NCI-H345 treated with DMSO at 0.1 percent for 48 hours (cell line): ENCODE results near the gene SLC25A13.
A peak's percentile ranks its signal among the peaks of the same experiment; 100 is the strongest.
"Not testable (repeated sequence)": the region's sequence is repeated elsewhere in the genome, so short reads cannot be mapped to it uniquely, and the experiment has no call there.

Experiments used
- DNase-seq: peaks from one replicate; lab custom pipeline; 2025; ENCODE audit not compliant: unreplicated experiment; lab: John Stamatoyannopoulos, UW

The SLC25A13 gene

GRCh38 chr7:96300502-96300901 is 21.4 kb downstream of the SLC25A13 start:
- no peak for DNase-seq

DNA sequence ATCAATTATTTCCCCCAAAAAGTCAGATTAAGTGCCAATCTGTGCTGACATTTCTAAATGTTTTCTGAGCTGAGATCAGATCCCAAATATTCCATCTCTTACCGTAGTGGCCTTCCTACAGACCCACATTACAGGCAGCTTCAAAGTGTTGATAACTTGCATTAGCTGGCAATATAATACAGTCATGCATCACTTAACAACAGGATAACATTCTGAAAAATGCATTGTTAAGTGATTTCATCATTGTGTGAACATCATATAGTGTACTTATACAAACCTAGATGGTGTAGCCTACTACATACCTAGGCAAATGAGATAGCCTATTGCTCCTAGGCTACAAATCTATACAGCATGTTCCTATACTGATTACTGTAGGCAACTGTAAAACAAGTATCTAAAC is 22.4 kb downstream of the SLC25A13 start:
- DNase-seq = no peak

DNA sequence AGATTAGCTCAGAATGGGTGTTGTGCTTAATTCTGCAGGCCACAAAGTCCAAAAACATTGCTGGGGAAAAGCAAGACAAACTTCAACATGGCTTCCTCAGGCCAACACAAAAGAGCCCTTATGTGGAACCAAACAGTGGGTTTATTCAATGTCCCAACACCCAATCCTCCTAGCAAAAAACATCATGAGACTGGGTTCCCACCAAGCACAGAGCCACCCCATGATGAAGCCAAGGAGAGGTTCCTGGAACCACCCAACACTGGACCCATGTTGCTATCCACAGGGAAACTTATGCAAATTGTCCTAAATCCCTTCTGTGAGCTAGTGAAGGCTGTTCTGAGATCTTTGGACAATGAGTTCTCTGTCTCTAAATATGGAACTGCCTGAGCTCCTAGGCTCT is 24.0 kb downstream of the SLC25A13 start:
- no peak for DNase-seq

DNA sequence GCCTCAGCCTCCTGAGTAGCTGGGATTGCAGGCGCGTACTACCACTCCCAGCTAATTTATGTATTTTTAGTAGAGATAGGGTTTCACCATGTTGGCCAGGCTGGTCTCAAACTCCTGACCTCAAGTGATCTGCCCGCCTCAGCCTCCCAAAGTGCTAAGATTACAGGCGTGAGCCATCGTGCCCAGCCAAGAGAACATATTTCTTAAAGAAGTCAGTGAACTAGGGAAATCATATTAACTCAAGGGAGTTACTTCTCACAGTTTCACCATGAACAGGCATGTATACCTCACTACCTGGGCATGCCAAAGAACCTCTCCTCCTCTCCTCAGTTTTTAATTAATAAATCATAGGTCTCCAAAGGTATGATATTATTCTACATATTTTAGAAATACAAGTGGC is 24.5 kb downstream of the SLC25A13 start:
- DNase-seq = not testable (repeated sequence)

GRCh38 chr7:96293911-96294310 is 28.0 kb downstream of the SLC25A13 start:
- DNase-seq = not testable (repeated sequence)

DNA sequence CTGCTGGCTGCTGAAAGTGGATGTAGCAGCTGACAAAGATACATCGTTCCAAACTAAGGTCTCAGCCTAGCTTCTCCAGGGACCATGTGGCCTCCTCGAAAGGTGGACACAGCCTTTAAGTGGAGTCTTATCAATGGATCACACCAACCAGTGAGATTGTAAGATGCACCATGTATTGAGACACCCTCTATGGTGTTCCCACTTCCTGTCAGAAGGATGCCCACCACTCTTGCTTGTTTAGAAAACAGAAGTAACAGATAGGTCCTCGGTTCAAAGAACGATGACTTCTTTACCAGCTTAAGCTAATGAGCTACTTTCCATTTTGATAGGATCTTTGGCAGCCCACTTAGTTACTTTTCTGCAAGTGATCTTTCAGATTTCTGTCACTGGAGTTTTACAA is 34.3 kb downstream of the SLC25A13 start:
- no peak for DNase-seq

DNA sequence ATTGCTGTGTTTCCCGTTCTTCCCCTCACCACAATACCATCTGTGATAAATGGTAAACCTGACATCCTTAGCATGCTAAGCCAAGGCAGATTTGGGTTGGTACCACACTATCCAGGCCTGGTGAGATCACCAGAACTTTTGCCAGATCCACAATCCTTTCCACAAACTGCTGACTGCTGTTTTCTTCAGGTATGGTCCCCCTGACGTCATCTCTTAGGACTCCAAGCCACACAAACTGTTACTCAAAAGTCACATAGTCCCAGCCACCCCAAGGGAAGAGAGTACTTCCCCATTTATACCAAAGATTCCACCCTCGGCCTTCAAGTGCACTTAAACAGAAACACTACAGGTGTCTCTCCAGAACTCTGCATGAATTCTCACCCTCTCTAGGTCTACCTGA is 34.8 kb downstream of the SLC25A13 start:
- no peak for DNase-seq

DNA sequence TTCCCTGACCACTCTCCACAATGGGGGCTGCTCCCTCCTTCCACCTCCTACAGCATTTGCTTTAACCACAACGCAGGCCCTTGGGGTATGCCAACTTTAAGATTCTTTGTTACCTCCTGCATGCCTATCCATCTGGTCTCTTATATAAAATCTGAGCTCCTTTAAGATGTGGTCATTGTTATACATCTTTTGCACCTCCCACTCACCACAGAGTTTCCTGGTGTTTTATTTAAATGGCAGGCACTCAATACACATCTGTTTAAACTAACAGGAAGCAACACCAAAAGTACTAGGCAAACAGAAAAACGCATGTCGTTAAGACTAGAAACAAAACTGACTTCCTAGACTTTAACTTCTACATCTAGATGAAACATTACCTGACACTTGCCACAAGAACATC is 36.3 kb downstream of the SLC25A13 start:
- DNase-seq = no peak

DNA sequence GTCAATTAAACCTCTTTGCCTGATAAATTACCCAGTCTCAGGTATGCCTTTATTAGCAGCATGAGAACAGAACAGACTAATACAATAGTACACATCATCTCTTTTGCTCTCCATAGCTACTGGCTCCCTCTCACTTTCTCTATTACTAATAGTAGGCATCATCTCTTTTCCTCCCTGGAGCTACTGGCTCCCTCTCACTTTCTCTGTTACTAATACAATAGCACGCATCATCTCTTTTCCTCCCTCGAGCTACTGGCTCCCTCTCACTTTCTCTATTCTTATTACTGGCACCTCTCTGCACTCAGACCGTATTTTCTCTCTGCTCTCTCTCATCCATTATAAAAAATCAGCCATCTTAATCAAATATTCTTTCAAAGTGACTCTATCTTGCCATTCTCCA is 37.1 kb downstream of the SLC25A13 start:
- no peak for DNase-seq

- DNase-seq = no peak
Measured at GRCh38 chr7:96284240-96284639, 37.7 kb downstream of the SLC25A13 start.

DNA sequence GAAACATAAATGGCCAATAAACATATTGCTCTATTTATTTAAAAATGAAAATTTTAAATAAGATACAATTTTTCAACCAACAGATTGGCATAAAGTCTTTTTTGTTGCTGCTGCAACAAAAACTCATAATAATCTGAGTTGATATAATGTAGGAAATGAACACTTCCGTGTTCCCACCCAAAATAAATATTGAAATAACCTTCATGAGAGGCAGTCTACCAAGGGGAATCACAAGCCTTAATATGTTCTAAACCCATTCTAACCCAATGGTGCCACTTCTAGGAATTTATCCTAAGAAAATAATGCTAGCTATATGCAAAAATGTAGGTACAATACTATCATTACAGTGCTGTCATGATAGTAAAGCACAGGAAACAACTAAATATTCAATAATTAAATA is 39.1 kb downstream of the SLC25A13 start:
- DNase-seq = no peak

DNA sequence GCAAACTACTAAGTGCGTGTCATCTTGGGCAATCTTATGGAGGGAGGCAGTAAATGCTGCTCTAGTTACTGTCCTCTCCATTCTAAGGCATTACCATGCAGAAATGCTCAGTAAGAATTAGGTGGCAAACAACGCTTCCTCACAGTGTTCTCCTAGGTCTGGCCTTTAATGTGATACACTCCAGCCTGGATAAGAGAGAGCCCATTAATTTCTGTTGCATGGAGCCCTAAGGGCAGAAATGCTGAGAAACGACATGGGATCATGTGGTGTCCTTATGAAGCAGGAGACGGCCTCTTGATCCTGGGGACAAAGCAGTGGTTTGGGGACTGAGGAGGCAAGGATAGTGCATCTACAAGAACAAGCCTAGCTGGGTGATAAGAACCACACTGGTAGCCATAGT is 44.0 kb downstream of the SLC25A13 start:
- no peak for DNase-seq

GRCh38 chr7:96276019-96276418 is 45.9 kb downstream of the SLC25A13 start:
- no peak for DNase-seq

GRCh38 chr7:96273716-96274115 is 48.2 kb downstream of the SLC25A13 start:
- no peak for DNase-seq

- no peak for DNase-seq
Measured at GRCh38 chr7:96269246-96269994, 52.5 kb downstream of the SLC25A13 start.

GRCh38 chr7:96266580-96266979 is 55.3 kb downstream of the SLC25A13 start:
- DNase-seq = no peak

DNA sequence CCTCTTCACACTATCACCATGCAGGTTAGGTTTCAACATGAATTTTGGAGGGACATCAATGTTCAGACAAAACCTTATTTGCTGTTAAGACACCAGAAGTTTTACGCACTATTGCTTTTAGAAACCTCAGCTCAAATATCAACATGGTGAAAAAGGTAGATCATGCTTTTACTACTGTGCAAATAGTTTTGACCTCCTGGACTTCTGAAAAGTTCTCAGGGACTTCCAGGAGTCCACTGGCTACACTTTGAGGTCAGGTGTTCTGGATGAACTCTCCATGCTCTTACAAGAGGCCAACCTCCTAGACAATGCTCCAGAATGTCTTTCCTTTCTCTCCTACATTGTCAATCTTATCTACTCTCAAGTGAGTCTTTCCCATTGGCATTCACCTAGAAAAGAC is 55.9 kb downstream of the SLC25A13 start:
- DNase-seq = no peak

- DNase-seq = no peak
Measured at GRCh38 chr7:96253964-96254363, 67.9 kb downstream of the SLC25A13 start.

- DNase-seq = no peak
Measured at GRCh38 chr7:96253441-96253840, 68.5 kb downstream of the SLC25A13 start.

DNA sequence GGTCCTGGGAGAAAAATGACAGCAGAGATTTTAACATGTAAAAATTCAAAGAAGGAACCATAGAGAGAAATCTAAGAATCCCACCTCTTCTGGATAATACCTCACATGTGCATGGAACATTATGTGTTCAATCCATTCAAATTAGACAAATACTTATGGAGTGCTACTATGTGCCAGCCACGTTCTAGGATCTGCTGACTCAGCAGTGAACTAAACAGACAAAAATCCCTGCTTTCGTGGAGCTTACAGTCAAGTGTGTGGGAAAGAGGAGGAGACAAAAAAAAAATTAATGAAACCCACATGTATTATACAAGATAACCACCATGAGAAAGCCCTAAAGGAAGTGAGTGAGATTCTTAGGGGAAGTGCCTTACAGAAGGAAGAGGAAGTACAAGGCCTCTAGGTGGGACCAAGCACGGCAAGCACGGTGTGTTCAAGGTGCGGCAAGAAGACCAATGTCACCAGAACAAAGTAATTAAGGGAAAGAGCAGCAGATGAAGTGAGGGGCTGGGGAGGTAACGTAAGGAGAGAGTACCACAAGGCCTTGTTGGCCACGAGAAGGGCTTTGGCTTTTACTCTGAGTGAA is 71.0 kb downstream of the SLC25A13 start:
- DNase-seq = no peak

DNA sequence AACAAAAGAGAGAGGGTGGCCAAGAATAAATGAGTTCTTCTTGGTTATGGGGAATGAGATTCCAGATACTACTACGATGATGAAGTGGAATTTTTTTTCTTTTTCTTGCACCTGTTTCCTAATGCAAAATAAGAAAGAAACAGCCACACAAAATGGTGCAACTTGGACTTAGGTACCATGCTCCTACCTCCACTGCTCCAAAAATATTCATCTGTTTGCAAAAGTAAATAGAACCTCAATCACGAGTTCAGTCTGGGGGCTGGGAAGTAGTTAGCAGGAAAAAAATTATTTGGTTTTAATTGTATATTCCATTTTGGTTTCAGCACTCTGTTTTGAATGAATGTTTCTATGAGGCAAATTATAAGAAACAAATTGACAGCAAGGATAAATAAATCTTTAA is 73.5 kb downstream of the SLC25A13 start:
- no peak for DNase-seq

DNA sequence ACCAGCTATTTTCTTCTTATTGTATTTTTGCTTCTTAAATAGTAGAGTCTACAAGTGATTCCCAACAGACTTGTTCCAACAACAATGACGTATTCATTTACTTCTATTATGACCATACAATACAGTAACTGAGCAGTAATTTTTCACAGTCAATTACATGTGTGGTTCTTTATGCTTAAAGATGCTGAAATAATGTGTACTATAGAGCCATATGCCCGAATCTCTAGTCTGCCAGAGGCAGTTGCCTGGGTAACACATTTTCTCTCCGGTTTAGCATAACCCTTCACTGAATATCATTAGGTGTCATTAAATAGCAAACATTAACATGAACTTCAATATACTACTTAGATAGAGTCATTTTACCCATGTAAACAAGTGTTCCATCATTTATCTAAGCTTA is 75.0 kb downstream of the SLC25A13 start:
- DNase-seq = peak; percentile 26

DNA sequence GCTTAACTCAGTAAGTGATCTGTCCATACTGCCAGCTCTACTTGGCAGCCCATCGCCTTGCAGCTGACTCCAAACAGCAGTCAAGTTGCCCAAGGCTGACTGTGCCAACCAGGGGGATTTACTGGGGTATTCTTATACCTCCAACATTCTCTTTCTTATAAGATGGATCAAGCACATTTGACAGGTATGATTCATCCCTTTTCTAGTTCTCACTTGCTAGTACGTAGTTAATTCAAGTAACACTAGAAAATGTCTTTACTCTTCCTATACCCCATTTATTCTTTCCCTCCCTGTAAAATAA is 77.0 kb downstream of the SLC25A13 start:
- no peak for DNase-seq
